Caco-2 (cell line): ENCODE data around the gene ARNT2. TPM values are rescaled to one million over a fixed set of nuclear protein-coding genes. Genes with fewer than 3 reads are reported as not detected.

Experiments
- BruUV-seq: library from RNA; stranded (reverse); fragments of 400-500 nt; replicated peaks from 2 replicates; lab custom pipeline; 2021; lab: Mats Ljungman, UMichigan
- CTCF ChIA-PET: fragments of 300-600 bp; sonication (Branson Sonifier 250); formaldehyde crosslinking; loops from one replicate; lab custom pipeline; 2022; ENCODE audit warnings: antibody characterized with exemption; lab: Charles Lee
- POLR2A ChIA-PET: fragments of 300-600 bp; sonication (Branson Sonifier 250); formaldehyde crosslinking; loops from one replicate; lab custom pipeline; 2022; ENCODE audit warnings: antibody characterized with exemption; lab: Charles Lee
- DNase-seq, 2 experiments: peaks; one replicate each; pipeline versions ENCODE4 v3.0.0 to v3.0.0-alpha.2; 2020 to 2022
- H3K27me3 ChIP-seq: replicated peaks from 2 replicates; pipeline ENCODE4 v1.6.0; 2011; ENCODE audit warnings: low read length; ENCODE audit not compliant: control insufficient read depth, insufficient read depth
- H3K36me3 ChIP-seq: 2 replicates; pipeline ENCODE4 v1.5.1; 2011; ENCODE audit warnings: low read length; ENCODE audit not compliant: control insufficient read depth, insufficient read depth
- H3K4me1 ChIP-seq: fragments of 250-450 bp; sonication (Bioruptor Pico); 2 replicates; pipeline ENCODE4 v1.5.1; 2020; ENCODE audit warnings: mild to moderate bottlenecking
- H3K4me3 ChIP-seq: 2 replicates; pipeline ENCODE4 v1.5.1; 2011; ENCODE audit warnings: low read depth, mild to moderate bottlenecking, control low read depth, low read length
- H3K9me3 ChIP-seq: fragments of 250-450 bp; sonication (Bioruptor Pico); 2 replicates; pipeline ENCODE4 v1.5.1; 2020; ENCODE audit warnings: mild to moderate bottlenecking, moderate library complexity
- H3K27ac Mint-ChIP-seq: one replicate; pipeline ENCODE4 v1.8.0; 2022; ENCODE audit warnings: mixed read lengths; ENCODE audit not compliant: unreplicated experiment
- H3K27me3 Mint-ChIP-seq: one replicate; pipeline ENCODE4 v1.8.0; 2022; ENCODE audit warnings: mixed read lengths; ENCODE audit not compliant: insufficient read depth, unreplicated experiment
- H3K36me3 Mint-ChIP-seq: one replicate; pipeline ENCODE4 v1.8.0; 2022; ENCODE audit warnings: mild to moderate bottlenecking, mixed read lengths; ENCODE audit not compliant: insufficient read depth, unreplicated experiment
- H3K4me1 Mint-ChIP-seq: one replicate; pipeline ENCODE4 v1.8.0; 2022; ENCODE audit warnings: low read depth, mixed read lengths; ENCODE audit not compliant: unreplicated experiment
- H3K4me3 Mint-ChIP-seq: one replicate; pipeline ENCODE4 v1.8.0; 2022; ENCODE audit warnings: mild to moderate bottlenecking, moderate library complexity, mixed read lengths; ENCODE audit not compliant: unreplicated experiment
- H3K9me3 Mint-ChIP-seq: one replicate; pipeline ENCODE4 v1.8.0; 2022; ENCODE audit warnings: mixed read lengths; ENCODE audit not compliant: unreplicated experiment
- CTCF ChIP-seq, 2 experiments: fragments of 200-600 bp in 1 of 2; IDR thresholded peaks; 1 replicate in 1 of 2; 2 replicates in 1 of 2; pipeline versions ENCODE4 v1.5.1 to v1.8.0; 2011 to 2022; ENCODE audit warnings: antibody characterized with exemption in 1 of 2, control low read depth in 1 of 2, inconsistent platforms in 1 of 2, low read depth in 1 of 2, low read length in 1 of 2, mild to moderate bottlenecking in 1 of 2, moderate library complexity in 1 of 2; ENCODE audit not compliant: insufficient read depth in 1 of 2, severe bottlenecking in 1 of 2, unreplicated experiment in 1 of 2
- intact Hi-C: fragments of 100-400 bp; cut with micrococcal nuclease; formaldehyde crosslinking; loops from one replicate; pipeline ENCODE4 v1.10.0; 2022; ENCODE audit not compliant: unreplicated experiment
- total RNA-seq: library from RNA; stranded (reverse); gene quantifications from 2 replicates; pipeline ENCODE4 v1.2.3, GENCODE V29; 2022

The ARNT2 gene
- total RNA-seq, 1 experiment from 2014 or later, result 0.23 TPM

GRCh38 chr15:80597076-80597475, 192.9 kb downstream of the ARNT2 start:
- Mint-ChIP-seq H3K27me3 (peaks cover 2% of the 10 kb centered on the region), H3K9me3 (no peaks in the 10 kb centered on the region), H3K36me3 (no peaks in the 10 kb centered on the region), H3K4me3 (no peak overlapping the region), H3K27ac (no peak overlapping the region), H3K4me1 (no peaks in the 10 kb centered on the region)
- H3K36me3 ChIP-seq, result no peaks in the 10 kb centered on the region
- intact Hi-C loops, result no loop called here
- H3K4me3 ChIP-seq, result no peak overlapping the region
- CTCF ChIA-PET, result interaction anchor here (1.1 to 1.5 kb wide), 3 partner anchors 23 to 179 kb away, joined by 3 to 4 read pairs (median 4); no protein-coding TSS in a partner anchor
- no TSS peak for BruUV-seq
- POLR2A ChIA-PET, result no interaction called here
- no peaks in the 10 kb centered on the region for H3K9me3 ChIP-seq
- peaks cover 17% of the 10 kb centered on the region; the same call in 1 of the 2 replicates for H3K4me1 ChIP-seq
- no peak for DNase-seq
- TF ChIP-seq CTCF (IDR thresholded peaks at IDR 0.05; ENCODE audit: insufficient read depth in 1 of 2, low read depth in 1 of 2, low read length in 1 of 2, severe bottlenecking in 1 of 2, unreplicated experiment in 1 of 2), result no peak
- no peaks in the 10 kb centered on the region for H3K27me3 ChIP-seq

- intact Hi-C loops, result no loop called here
- no peak for TF ChIP-seq CTCF (IDR thresholded peaks at IDR 0.05; ENCODE audit: insufficient read depth in 1 of 2, low read depth in 1 of 2, low read length in 1 of 2, severe bottlenecking in 1 of 2, unreplicated experiment in 1 of 2)
- no peak overlapping the region for H3K4me3 ChIP-seq
- H3K4me1 ChIP-seq, result peaks cover 17% of the 10 kb centered on the region; the same call in 1 of the 2 replicates
- Mint-ChIP-seq H3K36me3 (no peaks in the 10 kb centered on the region), H3K27ac (no peak overlapping the region), H3K4me3 (no peak overlapping the region), H3K4me1 (no peaks in the 10 kb centered on the region), H3K27me3 (peaks cover 2% of the 10 kb centered on the region), H3K9me3 (no peaks in the 10 kb centered on the region)
- ChIA-PET POLR2A (no interaction called here), CTCF (no interaction called here)
- no peaks in the 10 kb centered on the region for H3K36me3 ChIP-seq
- BruUV-seq, result no TSS peak
- DNase-seq, result no peak
- no peaks in the 10 kb centered on the region for H3K27me3 ChIP-seq
- H3K9me3 ChIP-seq, result no peaks in the 10 kb centered on the region
Measured at GRCh38 chr15:80599359-80599758, 195.2 kb downstream of the ARNT2 start.

- Histone ChIP-seq H3K4me1 (peaks cover 17% of the 10 kb centered on the region; the same call in 1 of the 2 replicates), H3K9me3 (no peaks in the 10 kb centered on the region), H3K4me3 (no peak overlapping the region), H3K27me3 (no peaks in the 10 kb centered on the region), H3K36me3 (no peaks in the 10 kb centered on the region)
- Mint-ChIP-seq H3K27ac (no peak overlapping the region), H3K4me1 (no peaks in the 10 kb centered on the region), H3K4me3 (no peak overlapping the region), H3K36me3 (no peaks in the 10 kb centered on the region), H3K9me3 (no peaks in the 10 kb centered on the region), H3K27me3 (peaks cover 2% of the 10 kb centered on the region)
- ChIA-PET POLR2A (no interaction called here), CTCF (no interaction called here)
- intact Hi-C loops, result no loop called here
- no peak for DNase-seq
- no TSS peak for BruUV-seq
- no peak for TF ChIP-seq CTCF (IDR thresholded peaks at IDR 0.05; ENCODE audit: insufficient read depth in 1 of 2, low read depth in 1 of 2, low read length in 1 of 2, severe bottlenecking in 1 of 2, unreplicated experiment in 1 of 2)
Measured at GRCh38 chr15:80600626-80601025, 196.4 kb downstream of the ARNT2 start.
